Thoracic aorta (tissue), 2 donors: ENCODE results near the gene PTPRCAP. TPM values are rescaled to one million over a fixed set of nuclear protein-coding genes. Genes with fewer than 3 reads are reported as not detected.
A peak's percentile ranks its signal among the peaks of the same experiment; 100 is the strongest.

Source experiments
- ATAC-seq: fragments of 150-250 bp; one replicate; pipeline ENCODE4 v1.8.0; 2017; ENCODE audit warnings: low read depth; ENCODE audit not compliant: insufficient number of reproducible peaks, low FRiP score
- DNase-seq: peaks from one replicate; pipeline ENCODE4 v3.0.0-alpha.2; 2020; ENCODE audit warnings: low spot score
- H3K27ac ChIP-seq, 2 donors: fragments of 200-600 bp; sonication (generic); 1 replicate in 1 of 2; 2 replicates in 1 of 2; pipeline ENCODE4 v1.5.1; 2016; ENCODE audit warnings: mild to moderate bottlenecking in 2 of 2, moderate library complexity in 2 of 2
- H3K27me3 ChIP-seq: fragments of 200-600 bp; sonication (generic); replicated peaks from 2 replicates; pipeline ENCODE4 v1.6.0; 2016; ENCODE audit warnings: mild to moderate bottlenecking; ENCODE audit not compliant: insufficient read depth
- H3K36me3 ChIP-seq: fragments of 200-600 bp; sonication (generic); one replicate; pipeline ENCODE4 v1.5.1; 2016
- H3K4me1 ChIP-seq, 2 donors: fragments of 200-600 bp; sonication (generic); 1 replicate in 1 of 2; 2 replicates in 1 of 2; pipeline versions ENCODE4 v1.5.1 to v1.6.0; 2016; ENCODE audit warnings: low read depth in 2 of 2, mild to moderate bottlenecking in 1 of 2; ENCODE audit not compliant: control insufficient read depth in 1 of 2
- H3K4me3 ChIP-seq: fragments of 200-600 bp; sonication (generic); 2 replicates; pipeline ENCODE4 v1.5.1; 2016; ENCODE audit warnings: mild to moderate bottlenecking
- H3K9me3 ChIP-seq: fragments of 200-600 bp; sonication (generic); 2 replicates; pipeline ENCODE4 v1.5.1; 2016
- total RNA-seq, 2 donors: library from RNA; depleted of rRNA; stranded (reverse); fragments of >200 nt; gene quantifications; one replicate each; pipeline versions ENCODE4 v1.1.0 to v1.2.3, GENCODE V29; 2016
- TF ChIP-seq, protein P1 (sequence below): fragments of 200-600 bp; sonication (generic); IDR thresholded peaks from one replicate; pipeline ENCODE4 v1.5.1; 2019; ENCODE audit warnings: antibody characterized with exemption

The PTPRCAP gene
- total RNA-seq, 2 donors from 2014 or later, result 4.0 to 7.2 TPM

DNA sequence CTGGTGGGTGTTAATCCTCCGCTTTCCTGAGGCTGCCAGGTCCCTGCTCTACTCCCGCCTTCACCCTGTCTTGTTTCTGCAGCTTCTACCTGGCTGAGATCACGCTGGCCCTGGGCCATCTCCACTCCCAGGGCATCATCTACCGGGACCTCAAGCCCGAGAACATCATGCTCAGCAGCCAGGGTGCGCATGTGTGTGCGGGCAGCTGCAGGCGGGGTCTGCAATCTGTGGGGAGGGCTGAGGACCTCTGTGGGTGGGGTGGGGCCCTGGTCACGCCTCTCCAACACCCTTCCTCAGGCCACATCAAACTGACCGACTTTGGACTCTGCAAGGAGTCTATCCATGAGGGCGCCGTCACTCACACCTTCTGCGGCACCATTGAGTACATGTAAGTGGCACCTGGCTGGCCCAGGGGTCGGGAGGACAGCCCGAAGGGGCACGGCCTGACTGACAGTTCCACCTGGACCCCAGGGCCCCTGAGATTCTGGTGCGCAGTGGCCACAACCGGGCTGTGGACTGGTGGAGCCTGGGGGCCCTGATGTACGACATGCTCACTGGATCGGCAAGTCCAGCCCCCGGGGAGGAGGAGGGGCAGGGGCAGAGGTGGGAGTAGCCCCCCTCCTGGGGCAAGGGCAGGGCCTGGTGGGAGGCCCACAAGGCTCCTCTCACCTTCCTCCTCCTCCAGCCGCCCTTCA is 4.7 kb downstream of the PTPRCAP start:
- H3K4me1 ChIP-seq, result peaks cover 8 to 27% of the 10 kb centered on the region in 2 donors
- H3K27ac ChIP-seq, result no peak overlapping the region
- no peak overlapping the region for H3K4me3 ChIP-seq
- ATAC-seq (no peak), DNase-seq (no peak)
- TF ChIP-seq, protein P1, sequence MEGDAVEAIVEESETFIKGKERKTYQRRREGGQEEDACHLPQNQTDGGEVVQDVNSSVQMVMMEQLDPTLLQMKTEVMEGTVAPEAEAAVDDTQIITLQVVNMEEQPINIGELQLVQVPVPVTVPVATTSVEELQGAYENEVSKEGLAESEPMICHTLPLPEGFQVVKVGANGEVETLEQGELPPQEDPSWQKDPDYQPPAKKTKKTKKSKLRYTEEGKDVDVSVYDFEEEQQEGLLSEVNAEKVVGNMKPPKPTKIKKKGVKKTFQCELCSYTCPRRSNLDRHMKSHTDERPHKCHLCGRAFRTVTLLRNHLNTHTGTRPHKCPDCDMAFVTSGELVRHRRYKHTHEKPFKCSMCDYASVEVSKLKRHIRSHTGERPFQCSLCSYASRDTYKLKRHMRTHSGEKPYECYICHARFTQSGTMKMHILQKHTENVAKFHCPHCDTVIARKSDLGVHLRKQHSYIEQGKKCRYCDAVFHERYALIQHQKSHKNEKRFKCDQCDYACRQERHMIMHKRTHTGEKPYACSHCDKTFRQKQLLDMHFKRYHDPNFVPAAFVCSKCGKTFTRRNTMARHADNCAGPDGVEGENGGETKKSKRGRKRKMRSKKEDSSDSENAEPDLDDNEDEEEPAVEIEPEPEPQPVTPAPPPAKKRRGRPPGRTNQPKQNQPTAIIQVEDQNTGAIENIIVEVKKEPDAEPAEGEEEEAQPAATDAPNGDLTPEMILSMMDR, result no peak
- H3K36me3 ChIP-seq, result peaks cover 37% of the 10 kb centered on the region
- no peaks in the 10 kb centered on the region for H3K9me3 ChIP-seq
- H3K27me3 ChIP-seq, result no peaks in the 10 kb centered on the region

DNA sequence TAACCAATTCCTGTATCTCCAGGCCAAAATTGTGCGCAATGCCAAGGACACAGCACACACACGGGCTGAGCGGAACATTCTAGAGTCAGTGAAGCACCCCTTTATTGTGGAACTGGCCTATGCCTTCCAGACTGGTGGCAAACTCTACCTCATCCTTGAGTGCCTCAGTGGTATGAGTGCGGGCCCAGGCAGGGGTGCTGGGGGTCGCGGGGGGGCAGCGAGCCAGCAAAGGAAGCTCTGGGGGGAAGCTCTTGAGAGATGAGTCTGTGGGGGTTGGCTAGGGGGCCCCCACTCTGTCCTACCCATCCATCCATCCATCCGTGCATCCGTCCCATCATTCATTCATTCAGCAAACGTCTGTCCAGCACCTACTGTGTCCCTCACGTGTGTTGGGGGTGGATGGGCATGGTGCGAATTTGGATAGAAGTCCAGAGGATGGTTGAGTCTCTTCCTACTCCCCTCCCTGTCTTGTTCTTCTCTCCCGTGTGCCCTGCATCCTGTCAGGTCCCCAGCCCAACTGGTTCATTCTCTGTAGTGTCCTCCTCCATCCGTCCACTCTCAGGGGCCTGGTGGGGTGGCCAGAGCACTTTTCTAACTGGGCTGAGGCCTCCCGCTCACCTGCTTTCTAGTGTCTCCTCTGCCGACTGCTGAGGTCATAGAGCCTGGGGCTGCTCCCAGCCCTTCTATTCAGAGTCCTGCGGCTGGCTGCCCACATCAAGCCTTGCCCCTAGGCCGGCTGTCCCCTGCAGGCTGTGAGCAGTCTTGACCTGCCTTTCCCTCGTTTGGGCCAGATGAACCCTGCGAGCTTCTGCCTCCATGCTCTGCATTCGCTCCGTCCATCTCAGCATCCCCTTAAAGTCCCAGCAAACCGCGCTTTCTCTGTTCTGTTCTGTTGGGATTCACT is 5.9 kb downstream of the PTPRCAP start:
- ATAC-seq (no peak), DNase-seq (no peak)
- H3K36me3 ChIP-seq, result peaks cover 37% of the 10 kb centered on the region
- H3K4me3 ChIP-seq, result no peak overlapping the region
- H3K27ac ChIP-seq, result no peak overlapping the region
- no peaks in the 10 kb centered on the region for H3K27me3 ChIP-seq
- TF ChIP-seq, protein P1, result no peak
- H3K9me3 ChIP-seq, result no peaks in the 10 kb centered on the region
- H3K4me1 ChIP-seq, result peaks cover 8 to 30% of the 10 kb centered on the region in 2 donors

DNA sequence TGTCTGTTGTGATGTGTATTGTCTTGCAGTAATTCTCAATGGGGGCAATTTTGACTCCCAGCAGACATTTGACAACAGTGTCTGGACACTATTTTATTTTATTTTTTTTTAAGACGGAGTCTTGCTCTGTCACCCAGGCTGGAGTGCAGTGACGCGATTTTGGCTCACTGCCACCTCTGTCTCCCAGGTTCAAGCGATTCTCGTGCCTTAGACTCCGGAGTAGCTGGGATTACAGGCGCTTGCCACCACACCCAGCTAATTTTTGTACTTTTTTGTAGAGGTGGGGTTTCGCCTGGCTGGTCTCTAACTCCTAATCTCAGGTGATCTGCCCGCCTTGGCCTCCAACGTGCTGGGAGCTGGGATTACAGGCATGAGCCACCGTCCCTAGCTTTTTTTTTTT is 7.8 kb downstream of the PTPRCAP start:
- H3K9me3 ChIP-seq, result no peaks in the 10 kb centered on the region
- H3K4me3 ChIP-seq, result peak overlapping the region; percentile 82
- peaks cover 8 to 21% of the 10 kb centered on the region in 2 donors for H3K4me1 ChIP-seq
- ATAC-seq, result no peak
- TF ChIP-seq, protein P1, result no peak
- H3K36me3 ChIP-seq, result peaks cover 31% of the 10 kb centered on the region
- no peak for DNase-seq
- no peak overlapping the region for H3K27ac ChIP-seq
- H3K27me3 ChIP-seq, result no peaks in the 10 kb centered on the region

DNA sequence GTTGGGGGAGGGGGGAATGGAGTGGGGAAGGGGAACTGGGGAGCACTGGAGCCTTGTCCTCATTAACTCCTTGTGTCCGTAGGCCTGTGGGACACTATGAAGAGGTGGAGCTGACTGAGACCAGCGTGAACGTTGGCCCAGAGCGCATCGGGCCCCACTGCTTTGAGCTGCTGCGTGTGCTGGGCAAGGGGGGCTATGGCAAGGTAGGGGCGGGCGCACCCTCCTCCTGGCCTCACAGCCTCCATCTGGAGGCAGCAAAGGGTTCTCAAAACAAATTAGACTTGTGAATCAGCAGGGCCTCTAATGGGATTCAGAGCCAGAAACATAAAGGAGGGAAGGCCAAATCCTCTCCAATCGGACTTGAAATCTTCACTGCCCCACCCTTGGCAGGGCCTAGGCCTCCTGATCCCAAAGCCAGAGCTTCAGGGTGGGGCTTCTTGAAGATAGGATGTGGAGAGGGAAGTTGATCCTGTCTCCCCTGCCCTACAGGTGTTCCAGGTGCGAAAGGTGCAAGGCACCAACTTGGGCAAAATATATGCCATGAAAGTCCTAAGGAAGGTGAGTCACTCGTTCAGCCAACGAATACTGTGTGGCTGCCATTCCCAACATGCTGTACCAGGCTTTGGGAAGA is 8.3 kb downstream of the PTPRCAP start:
- Histone ChIP-seq H3K9me3 (no peaks in the 10 kb centered on the region), H3K4me1 (peaks cover 8 to 21% of the 10 kb centered on the region in 2 donors), H3K27ac (peak overlapping the region; percentile 86 to 89), H3K4me3 (peak overlapping the region; percentile 82), H3K27me3 (no peaks in the 10 kb centered on the region), H3K36me3 (peaks cover 25% of the 10 kb centered on the region)
- TF ChIP-seq, protein P1, result no peak
- no peak for ATAC-seq
- no peak for DNase-seq
